Neural progenitor cell (in vitro differentiated cells): ENCODE results near the gene CWC22.

Experiments used
- EZH2 ChIP-seq: fragments of 200-600 bp; sonication (generic); IDR thresholded peaks from 2 replicates; pipeline ENCODE4 v1.6.1; 2017; ENCODE audit warnings: antibody characterized with exemption, mild to moderate bottlenecking, moderate library complexity
- EZH2phosphoT487 ChIP-seq: fragments of 200-600 bp; sonication (generic); IDR thresholded peaks from 2 replicates; pipeline ENCODE4 v1.6.1; 2017; ENCODE audit warnings: antibody characterized with exemption
- TF ChIP-seq, protein P1 (sequence below): fragments of 200-600 bp; sonication (generic); IDR thresholded peaks from 2 replicates; pipeline ENCODE4 v1.5.1; 2017; ENCODE audit warnings: antibody characterized with exemption, mild to moderate bottlenecking

DNA sequence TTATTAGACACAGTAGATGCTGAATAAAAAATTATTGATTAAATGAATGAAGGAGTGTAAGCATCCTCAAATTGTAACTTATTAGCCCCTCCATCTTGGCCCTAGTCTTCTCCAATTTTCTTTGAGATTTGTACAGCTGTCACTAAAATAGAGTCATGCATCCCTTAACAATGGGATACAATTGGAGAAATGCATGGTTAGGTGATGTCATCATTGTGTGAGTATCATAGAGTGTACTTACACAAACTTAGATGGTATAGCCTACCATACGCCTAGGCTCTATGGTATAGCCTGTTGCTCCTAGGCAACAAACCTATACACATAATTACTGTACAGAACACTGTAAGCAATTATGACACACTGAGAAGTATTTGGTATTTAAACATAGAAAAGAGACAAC, 107.4 kb downstream of the CWC22 start:
- TF ChIP-seq, protein P1, sequence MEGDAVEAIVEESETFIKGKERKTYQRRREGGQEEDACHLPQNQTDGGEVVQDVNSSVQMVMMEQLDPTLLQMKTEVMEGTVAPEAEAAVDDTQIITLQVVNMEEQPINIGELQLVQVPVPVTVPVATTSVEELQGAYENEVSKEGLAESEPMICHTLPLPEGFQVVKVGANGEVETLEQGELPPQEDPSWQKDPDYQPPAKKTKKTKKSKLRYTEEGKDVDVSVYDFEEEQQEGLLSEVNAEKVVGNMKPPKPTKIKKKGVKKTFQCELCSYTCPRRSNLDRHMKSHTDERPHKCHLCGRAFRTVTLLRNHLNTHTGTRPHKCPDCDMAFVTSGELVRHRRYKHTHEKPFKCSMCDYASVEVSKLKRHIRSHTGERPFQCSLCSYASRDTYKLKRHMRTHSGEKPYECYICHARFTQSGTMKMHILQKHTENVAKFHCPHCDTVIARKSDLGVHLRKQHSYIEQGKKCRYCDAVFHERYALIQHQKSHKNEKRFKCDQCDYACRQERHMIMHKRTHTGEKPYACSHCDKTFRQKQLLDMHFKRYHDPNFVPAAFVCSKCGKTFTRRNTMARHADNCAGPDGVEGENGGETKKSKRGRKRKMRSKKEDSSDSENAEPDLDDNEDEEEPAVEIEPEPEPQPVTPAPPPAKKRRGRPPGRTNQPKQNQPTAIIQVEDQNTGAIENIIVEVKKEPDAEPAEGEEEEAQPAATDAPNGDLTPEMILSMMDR = no peak
- TF ChIP-seq EZH2 (no peak), EZH2phosphoT487 (no peak)
